GM19023 (cell line): ENCODE results near the gene LGR4.

Experiments
- ATAC-seq: cut with Tn5 transposase; IDR thresholded peaks from one replicate; pipeline ENCODE4 v1.9.1; 2021; ENCODE audit warnings: mild to moderate bottlenecking, moderate library complexity; ENCODE audit not compliant: unreplicated experiment

Gene LGR4

GRCh38 chr11:27386181-27386845 lies 86.3 kb downstream of the LGR4 start:
- ATAC-seq, result no peak

- ATAC-seq, result no peak
Observed at GRCh38 chr11:27385245-27385644, 87.3 kb downstream of the LGR4 start.

DNA sequence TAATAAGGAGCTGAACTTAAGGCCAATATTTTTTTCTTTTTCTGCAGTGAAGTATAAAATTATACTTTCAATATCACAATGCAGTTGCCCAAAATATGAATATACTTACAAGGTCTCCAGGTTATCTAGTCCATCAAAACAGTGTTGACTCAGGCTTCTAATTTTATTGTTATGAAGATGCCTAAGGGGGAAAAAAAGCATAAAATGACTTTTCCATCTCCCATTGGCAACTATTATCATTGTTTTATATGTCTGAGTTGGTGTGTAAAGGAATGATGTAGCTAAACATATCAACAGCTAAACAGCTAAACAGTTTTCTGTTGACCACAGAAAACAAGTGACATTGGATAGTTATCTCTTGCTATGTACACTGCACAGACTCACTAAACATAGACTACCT lies 88.4 kb downstream of the LGR4 start:
- no peak for ATAC-seq

- ATAC-seq, result no peak
Observed at GRCh38 chr11:27383645-27384044, 88.9 kb downstream of the LGR4 start.

DNA sequence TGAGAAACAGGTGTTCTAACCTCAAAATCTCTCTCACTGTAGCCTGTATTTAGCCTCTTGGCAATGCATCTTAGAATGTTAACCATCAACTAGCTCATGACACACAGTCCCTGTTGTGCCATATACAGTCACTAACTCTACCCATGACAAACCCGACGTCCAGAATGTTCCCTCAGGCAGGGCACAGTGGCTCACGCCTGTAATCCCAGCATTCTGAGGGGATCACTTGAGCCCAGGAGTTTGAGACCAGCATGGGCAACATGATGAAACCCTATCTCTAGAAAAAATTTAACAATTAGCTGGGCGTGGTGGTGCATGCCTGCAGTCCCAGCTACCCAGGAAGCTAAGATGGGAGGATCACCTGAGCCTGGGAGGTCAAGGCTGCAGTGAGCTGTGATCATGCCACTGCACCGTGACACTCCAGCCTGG lies 91.3 kb downstream of the LGR4 start:
- ATAC-seq, result no peak

GRCh38 chr11:27380771-27381170 lies 91.8 kb downstream of the LGR4 start:
- ATAC-seq, result no peak

- no peak for ATAC-seq
Observed at GRCh38 chr11:27379449-27379848, 93.1 kb downstream of the LGR4 start.

- no peak for ATAC-seq
Observed at GRCh38 chr11:27375370-27375769, 97.2 kb downstream of the LGR4 start.

- ATAC-seq, result no peak
Observed at GRCh38 chr11:27373856-27374602, 98.6 kb downstream of the LGR4 start.

DNA sequence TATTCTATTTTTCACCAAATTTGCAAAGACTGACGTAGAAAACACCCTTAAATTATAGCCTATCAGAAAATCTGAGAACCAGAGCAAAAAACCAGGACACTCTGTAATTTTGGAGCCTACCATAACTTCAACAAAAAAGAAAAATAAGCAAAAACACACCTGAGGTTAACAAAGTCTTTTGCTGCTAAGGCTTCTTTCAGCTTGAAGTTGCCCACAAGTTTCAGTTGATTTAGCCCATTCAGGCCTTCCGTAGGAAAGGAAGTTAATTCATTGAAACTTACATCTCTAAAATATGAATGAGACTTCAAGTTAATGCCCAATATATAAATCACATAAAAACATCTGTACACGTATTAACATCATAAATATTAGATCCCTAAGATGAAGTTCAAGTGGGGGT lies 99.2 kb downstream of the LGR4 start:
- ATAC-seq, result no peak

- no peak for ATAC-seq
Observed at GRCh38 chr11:27372164-27372563, 100.4 kb downstream of the LGR4 start.

GRCh38 chr11:27371489-27371888 lies 101.1 kb downstream of the LGR4 start:
- no peak for ATAC-seq

- ATAC-seq, result no peak
Observed at GRCh38 chr11:27370374-27370773, 102.2 kb downstream of the LGR4 start.

GRCh38 chr11:27367881-27368280 lies 104.7 kb downstream of the LGR4 start:
- ATAC-seq, result no peak

- ATAC-seq, result peak; percentile 0
Observed at GRCh38 chr11:27363576-27364117, 108.9 kb downstream of the LGR4 start.

DNA sequence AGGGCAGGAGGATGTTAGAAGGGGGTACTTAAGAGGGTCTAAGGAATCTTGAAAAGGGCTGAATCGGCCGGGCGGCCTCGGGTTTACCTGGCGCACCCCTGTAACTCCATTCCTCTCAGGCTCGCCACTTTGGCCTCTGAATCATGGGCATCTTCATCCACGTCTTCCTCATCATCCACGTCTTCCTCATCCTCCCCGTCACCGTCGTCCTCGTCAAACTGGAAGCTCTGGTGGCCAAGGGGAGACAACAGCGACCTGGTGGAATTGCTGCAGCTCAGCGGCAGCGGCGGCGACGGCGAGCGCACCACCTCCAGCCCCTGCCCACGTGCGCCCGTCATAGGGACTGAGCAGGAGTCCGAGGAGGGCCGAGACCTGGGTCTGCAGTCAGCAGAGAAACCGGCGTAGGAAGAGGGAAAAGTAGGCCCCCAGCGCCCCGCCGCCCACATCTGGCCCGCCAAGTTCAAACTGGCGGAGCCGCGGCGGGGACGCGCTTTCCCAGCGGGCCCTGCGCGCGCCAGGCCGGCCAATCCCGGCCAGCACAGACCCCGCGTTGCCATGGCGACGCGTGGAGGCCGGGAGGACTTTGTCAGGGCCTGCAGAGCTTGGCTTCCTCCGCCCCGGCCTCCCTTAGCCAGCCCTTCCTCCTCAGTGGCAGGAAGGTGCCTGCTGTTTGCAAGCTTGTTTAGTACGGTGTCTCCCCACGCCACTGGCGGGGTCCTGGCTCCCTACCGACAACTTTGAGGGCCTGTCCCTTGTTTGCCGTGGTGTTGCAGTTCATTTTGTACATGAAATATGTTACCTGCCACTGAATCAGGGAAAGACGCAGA lies 109.6 kb downstream of the LGR4 start, which contains the start of gene CCDC34:
CCDC34 (minus strand) TSS at position 467 of the 827 bp plus-strand sequence; CDS start at position 446, 21 bp downstream.
- ATAC-seq, result peak; percentile 100

DNA sequence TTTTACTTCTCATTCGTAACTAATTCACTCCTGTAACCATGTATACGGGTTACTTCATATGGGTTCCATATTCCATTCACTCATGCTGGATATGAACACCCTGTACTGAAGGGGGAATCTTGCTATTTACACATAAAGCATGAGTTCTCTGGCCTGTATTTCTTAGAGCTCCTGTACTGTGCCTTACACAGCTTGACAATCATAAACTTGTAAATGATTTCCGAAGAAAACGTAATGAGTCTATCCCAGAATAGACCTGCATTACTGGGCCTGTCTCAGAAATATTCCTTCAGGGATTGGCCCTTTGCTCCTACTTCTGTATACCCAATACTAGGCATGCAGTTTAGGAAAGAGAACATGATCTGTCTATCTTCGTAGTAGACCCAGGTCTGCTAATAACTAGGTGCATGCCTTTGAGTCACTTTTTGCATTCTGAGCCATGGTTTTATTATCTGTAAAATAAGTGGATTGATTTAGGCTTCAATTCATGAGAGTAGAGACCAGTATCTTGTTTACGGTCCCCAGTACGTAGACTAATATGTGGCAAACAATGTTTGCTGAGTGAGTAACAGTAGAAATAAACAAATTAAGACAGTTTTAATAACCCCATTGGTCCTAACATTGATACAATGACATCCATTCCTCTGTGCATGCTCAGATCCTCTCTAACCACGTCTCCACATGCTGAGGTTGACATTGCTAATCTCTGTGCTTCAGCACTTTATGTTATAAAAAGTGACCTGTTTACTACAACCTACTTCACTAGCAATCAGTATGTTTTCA lies 110.8 kb downstream of the LGR4 start:
- no peak for ATAC-seq

DNA sequence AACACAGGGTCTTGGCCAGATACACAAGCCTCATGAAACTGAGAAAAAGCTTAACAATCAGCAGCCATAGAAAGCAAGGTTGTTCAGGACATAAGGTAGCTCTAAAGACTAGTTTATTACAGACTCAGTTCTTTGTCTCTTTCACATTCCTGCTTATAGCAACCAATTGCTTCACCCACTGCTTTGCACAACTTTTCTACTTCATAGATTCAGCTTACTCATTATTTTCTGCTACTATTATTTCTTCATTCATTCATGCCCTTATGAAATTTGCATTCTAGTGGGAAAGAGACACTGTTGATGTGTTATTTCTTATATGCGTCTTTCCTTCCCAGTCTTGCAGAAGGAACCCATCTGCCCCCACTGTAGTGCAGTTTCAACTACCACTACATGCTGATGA lies 114.3 kb downstream of the LGR4 start:
- no peak for ATAC-seq

GRCh38 chr11:27357250-27357649 lies 115.3 kb downstream of the LGR4 start:
- ATAC-seq, result no peak

DNA sequence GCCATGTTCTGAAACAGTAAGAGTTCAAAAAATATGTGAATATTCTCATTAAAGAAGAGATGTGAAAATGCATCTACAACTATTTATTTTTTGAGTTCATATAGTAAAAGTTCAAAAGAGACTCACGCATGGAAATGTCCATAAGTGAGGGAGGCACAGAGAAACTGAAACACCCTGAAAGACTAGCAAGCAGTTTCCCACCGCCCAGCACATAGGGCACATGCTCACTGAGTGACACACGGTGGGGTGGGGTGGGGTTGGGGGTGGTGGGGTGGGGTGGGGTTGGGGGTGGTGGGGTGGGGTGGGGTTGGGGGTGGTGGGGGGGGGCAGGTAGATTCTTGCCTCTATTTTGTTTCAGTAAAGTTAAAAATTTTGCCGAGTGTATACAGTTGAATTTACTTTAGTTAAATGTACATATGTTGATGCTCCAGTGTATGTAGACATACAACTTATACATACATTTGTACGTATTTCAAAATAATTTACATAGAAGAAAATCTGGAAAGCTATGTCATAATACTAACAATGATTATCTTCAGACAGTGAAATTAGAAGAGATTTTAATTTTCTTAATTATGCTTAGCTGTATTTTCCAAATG lies 115.9 kb downstream of the LGR4 start:
- ATAC-seq, result no peak
